ENCODE measurements around the gene RPL39L.

DNA sequence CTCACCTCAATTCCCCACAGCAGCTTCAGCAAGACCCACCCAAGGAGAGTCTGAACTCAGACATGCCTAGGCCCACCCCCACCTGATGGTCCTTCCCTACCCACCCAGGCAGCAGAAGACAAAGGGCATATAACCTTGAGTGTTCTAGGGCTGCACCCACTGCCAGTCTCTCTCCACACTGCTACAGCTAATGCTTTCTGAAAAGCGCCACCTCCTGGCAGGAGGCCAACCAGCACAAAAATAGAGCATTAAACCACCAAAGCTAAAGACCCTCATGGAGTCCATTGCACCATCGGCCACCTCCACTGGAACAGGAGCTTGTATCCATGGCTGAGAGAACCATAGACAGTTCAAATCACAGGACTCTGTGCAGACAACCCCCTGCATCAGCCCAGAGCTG is 11.3 kb upstream of the RPL39L start:
- peak; percentile 41; the same call in 1 of the 2 replicates for TF ChIP-seq CTCF (IDR thresholded peaks at IDR 0.05; ENCODE audit: low read length)
- no peak for TF ChIP-seq EZH2phosphoT487 (IDR thresholded peaks at IDR 0.05; ENCODE audit: low read length)
- TF ChIP-seq EZH2 (optimal IDR thresholded peaks at IDR 0.05; ENCODE audit: low read depth, low read length): no peak

Measured in MM.1S (cell line).